Posterior cingulate gyrus (tissue), 11 donors: Measurements from ENCODE around the gene CCDC60.

Experiments used
- DNase-seq, 10 donors: peaks; one replicate each; pipeline versions ENCODE4 v3.0.0 to v3.0.0-alpha.2; 2020 to 2021; ENCODE audit warnings: mixed read lengths in 3 of 10
- intact Hi-C: fragments of 100-400 bp; cut with DNase I; formaldehyde crosslinking; loops from one replicate; pipeline ENCODE4 v1.15.1; 2023

CCDC60 gene, protein sequence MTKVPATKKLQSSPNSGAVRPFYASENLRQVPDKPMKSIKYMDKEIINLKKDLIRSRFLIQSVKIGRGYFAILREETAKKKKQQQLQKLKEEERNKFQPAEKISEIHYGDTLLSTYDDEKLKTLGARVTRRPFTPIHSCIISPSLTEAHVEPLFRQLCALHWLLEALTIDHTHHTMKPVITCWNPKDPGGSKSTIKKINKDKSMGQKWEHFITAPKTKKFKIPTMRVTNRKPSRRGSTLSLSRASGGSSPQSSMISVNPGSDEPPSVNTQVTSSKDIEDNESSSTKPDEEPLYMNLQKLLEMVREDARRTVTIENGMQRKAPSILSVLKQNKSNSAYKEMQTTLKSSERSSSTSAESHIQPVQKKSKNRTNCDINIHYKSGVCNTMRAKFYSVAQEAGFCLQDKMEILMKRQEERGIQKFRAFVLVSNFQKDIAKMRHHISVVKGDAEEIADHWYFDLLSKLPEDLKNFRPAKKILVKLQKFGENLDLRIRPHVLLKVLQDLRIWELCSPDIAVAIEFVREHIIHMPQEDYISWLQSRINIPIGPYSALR

DNA sequence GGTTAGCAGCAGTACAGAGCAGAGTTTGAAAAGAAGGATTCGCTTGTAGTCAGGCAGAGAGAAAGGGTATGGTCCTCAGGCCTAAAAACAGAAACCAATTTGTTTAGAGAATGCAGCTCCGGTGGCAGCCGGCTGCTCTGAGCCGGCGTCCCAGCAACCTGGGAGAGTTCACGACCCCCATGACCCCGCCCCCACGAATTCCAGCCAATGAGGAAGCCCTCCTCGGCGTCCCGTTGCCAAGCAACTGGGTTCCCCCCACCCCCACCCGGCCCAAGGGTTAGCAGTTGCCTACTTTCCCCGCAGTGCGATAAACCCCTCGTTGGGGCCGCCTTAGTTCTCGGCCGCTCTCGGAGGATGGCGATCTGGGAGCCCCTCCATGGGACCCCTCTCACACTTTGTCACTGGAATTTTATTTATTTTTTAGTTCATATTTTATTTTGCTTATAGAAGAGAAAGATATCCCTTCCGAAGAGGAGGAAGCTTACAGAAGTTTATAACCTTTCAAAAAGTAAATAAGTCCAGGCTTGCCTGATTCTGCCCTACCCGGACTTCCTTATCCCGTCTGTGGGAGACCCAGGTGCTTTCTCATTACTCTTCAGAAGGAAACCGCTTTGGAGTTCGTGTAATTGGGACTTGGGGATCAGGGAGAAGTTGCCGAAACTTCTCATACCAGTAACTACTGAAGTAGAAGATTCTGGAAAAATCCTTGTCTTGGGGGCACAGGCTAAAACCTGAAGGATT lies at the start of gene CCDC60:
TSS of gene CCDC60 (plus strand) at position 300 of the 741 bp plus-strand sequence. CDS start 448 bp downstream, outside the sequence.
- intact Hi-C loops: no loop called here
- DNase-seq: no peak

DNA sequence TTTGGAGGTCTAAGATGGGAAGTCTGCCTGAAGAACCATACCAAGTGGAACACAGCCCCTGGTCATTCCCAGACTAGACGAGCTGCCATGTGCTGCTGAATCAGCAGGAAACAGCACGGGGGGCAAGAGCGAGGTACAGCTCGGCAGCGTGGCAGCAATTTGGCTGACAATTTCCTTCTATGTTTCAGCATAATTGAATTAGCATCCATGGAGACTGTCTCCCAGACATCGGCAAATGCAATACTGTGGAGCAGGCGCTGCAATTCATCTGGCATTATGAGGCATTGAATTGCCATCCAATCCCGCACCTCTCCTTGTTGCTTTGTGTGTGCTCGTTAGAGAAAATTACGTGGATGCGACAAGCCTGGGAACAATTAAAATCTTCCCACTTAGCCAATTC lies 46.0 kb upstream of the CCDC60 start:
- DNase-seq: peak in 1 of 10 donors; percentile 11
- intact Hi-C loops: no loop called here

DNA sequence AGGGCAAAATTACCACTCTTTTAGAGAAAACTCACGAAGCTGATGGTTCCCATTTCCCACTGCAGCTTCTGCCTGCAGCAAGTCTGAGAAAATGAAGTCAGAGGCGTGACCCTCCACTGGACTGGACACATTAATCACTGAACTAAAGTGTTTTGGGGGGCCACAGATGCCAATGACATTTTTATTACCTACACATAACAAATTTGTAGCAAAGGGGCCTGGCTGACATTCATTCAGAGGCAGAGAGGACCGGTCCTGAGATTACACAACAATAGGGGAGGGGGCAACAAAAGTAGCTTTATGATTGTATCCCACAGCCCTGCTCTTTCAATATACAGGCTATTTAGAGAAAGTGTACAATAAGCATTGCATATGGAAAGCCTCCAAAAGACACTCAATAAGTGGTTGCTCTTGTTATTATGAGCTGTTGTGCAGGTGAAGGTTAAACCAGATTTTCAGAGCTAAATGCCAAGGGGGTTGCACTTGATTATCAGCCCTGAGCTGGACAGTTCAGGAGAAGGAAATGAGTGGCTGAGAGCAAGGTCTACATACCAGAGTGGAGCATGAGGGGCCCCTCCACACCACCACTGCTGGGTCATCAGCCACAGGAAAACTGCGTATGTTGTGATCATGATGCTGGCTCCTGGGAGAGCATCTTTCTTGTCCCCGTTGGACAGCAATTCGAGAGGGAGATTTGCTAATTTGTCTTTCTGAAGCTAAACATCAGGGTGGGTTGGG lies 41.5 kb upstream of the CCDC60 start:
- DNase-seq: no peak
- intact Hi-C loops: no loop called here

DNA sequence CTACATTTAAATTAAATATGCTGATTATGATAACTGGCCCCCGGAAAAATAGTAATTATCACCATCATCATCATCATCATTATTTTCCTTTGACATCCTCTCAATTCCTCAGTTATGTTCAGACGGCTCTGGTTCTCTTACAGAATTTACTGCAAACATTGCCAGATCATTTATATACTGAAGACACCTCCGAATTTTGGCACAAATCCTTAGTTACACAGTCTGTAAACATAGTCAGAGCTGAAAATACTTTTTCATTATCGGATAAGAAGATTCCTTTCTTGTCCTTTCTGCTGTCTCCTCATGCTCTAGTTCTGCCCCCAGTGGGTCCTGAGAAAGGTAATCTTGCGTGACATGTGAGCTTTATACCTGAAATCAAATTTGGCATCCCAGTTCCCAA lies 40.3 kb upstream of the CCDC60 start:
- intact Hi-C loops: no loop called here
- DNase-seq: no peak

DNA sequence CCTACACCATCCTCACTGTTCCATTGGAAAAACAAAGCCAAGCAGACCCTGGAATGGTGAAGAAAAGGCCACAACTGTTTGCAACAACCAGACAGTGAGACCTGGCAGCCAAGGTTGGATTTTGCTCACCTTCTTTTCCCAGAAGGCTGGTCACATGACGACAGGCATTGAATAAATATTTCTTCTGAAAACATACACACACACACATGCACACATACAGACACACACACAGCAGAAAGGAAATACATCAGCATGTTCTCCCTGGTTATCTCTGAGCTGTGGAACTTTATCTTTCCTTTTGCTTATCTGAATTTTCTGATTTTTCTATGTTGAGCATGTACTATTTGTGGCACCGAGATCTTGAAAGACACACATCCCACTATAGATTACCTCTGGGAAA lies 38.0 kb upstream of the CCDC60 start:
- DNase-seq: no peak
- intact Hi-C loops: no loop called here

DNA sequence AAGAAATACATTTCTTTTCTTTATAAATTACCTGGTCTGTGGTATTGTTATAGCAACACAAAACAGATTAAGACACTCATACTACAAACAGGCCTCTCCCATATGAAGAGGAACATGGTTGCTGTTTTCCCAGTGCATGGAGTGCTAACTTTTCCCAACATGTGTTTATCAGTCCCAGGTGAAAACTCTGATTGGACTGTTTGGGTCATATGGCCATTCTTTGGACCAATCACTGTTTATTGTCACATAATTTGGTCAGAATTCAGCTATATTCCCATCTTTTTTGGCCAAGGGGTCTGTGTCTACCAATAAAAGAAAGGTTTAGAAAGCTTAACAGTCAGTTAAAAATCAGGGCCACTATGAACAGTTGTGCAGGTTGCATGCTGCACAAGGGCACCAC lies 35.4 kb upstream of the CCDC60 start:
- DNase-seq: no peak
- intact Hi-C loops: no loop called here

DNA sequence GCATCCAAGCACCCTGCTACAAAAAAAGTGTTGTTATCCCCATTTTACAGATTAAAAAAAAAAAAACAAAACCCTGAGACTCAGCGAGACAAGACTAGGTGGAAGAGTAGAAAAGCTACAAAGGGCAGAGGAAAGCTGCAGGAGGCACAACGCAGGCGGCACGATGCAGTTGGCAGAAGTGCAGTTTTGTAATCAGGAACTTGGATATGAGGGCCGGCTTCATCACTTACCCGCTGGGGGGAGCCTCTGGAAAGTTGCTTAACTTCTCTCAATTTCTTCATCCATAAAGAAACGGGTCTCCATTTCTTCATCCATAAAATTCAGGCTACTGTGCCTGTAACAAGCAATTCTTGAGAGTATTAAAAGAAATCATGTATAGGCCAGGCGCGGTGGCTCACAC lies 33.1 kb upstream of the CCDC60 start:
- DNase-seq: no peak
- intact Hi-C loops: no loop called here

DNA sequence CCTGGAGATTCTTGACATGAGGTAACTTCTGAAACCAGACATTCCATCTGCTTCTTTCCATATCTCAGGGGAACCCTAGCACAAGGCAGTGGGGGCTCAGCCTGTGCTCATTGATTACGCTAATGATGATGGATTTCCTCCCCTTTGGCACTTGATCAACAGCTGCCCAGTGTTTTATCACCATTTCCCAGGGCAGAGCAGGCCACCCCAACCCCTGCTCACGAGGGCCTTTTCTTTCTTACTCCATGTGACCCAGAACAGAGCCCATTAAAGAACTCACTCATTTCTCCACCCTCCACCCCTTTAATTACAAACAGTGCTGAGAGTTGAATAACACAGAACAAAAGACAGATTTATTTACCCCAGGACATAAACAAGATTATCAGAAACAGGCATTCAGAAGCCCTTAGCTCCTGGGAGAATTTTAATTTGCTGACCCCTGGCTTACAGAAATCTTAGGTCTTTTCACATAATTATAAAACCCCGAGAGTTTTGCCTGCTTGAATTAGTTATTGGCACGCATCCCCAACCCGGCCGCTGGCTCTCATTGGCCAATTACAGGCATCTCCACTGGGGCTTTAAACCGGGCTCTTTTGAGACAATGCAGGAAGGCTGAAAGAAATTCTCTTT lies 32.0 kb upstream of the CCDC60 start:
- DNase-seq: peak in 8 of 10 donors; percentile 14 to 86 (median 40)
- intact Hi-C loops: no loop called here

DNA sequence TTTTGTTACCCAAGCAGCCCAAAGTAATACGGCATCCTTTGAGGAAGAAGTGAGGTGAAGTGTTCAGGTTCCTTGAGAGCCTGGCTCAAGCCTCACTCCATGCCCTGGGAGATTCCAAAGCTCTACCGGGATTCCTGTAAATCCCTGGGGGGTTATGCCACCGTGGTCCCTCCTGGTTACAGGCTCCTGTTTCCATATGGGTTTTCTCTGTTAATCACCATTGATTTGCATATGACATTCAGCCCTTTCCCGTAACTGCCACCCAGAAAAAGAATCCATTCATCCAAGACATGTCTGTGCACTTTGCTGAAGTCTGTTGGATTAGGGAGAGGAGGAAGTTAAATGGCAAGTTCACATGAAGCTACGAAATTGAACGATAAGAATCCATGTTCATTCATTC lies 27.9 kb upstream of the CCDC60 start:
- intact Hi-C loops: no loop called here
- DNase-seq: no peak

DNA sequence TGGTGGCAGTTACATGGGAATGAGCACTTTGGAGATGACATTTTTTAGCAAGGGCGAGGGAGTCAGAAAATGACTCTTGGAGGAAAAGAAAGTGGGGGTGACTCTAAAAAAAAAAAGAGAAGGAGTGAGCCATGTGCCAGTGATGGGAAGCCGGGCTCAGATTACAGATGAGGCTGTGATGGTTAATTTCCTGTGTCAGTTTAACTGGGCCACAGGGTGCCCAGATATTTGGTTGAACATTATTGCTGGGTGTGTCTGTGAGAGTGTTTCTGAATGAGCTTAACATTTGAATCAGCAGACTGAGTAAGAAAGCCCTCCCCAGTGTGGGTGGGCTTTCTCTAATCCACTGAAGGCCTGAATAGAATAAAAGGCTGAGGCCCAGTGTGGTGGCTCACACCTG lies 26.8 kb upstream of the CCDC60 start:
- DNase-seq: no peak
- intact Hi-C loops: no loop called here

DNA sequence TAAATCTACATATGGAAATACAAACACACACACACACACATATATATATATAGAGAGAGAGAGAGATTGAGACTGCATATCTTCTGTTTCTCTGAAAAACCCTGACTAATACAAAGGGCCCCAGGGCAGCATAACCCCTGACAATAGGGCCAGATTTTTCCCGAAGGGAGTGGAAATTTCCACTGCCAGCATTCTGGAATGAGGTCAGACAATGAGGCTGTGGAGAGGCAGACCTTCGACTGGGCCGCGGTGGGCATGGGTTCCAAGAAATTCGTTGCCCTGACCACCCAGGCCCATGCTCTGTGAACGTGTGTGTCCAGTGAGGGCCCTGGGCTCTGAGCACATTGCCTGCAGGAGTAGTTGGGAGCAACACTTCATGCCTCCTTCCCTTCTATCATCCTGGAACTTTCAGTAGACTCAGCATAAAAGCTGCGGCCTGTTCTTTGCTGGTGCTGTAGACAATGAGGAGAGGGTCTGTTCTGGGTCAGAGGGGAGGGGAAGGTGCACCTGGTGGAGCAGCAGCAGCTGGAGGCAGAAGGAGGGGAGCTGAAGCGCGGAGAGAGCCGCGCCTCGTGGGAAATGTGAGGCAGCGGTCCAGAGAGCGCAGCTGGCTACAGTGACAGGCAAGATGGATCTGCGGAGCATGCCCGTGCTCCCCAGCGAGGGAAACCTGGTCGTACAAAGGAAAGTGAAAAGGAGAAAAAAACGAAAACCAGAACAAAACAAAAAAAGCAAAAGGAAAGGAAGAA lies 25.6 kb upstream of the CCDC60 start:
- DNase-seq: no peak
- intact Hi-C loops: no loop called here

DNA sequence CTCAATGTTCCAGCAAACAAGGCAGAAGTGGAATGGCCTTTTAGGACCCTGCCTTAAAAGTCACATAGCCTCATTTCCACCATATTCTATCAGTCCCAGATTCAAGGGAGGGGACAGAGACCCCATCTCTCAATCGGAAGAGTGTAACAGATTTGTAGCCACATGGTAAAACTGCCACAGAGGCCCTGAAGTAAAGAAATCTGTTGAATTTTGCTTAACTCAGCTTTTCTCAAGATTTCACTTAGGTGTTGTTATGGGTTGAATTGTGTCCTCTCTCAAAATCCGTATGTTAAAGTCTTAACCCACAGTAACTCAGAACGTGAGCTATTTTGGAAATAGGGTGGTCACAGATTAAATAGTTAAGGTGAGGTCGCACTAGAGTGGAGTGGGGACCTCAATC lies 22.7 kb upstream of the CCDC60 start:
- no peak for DNase-seq
- intact Hi-C loops: no loop called here

DNA sequence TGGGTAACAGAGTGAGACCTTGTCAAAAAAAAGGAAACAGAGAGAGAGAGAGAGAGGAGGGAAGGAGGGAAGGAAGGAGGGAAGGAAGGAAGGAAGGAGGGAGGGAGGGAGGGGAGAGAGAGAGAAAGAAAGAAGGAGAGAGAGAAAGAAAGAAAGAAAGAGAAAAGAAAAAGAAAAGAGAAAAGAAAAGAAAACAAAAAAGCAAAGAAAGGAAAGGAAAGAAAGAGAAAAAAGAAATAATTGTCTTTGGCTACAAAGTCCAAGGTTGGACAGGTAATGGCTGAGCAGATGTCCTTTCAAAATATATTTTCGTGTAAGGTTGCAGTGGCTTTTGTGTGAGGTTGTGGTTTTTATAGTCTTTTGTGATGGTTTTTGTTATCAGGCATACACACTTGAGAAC lies 21.6 kb upstream of the CCDC60 start:
- intact Hi-C loops: no loop called here
- DNase-seq: no peak

DNA sequence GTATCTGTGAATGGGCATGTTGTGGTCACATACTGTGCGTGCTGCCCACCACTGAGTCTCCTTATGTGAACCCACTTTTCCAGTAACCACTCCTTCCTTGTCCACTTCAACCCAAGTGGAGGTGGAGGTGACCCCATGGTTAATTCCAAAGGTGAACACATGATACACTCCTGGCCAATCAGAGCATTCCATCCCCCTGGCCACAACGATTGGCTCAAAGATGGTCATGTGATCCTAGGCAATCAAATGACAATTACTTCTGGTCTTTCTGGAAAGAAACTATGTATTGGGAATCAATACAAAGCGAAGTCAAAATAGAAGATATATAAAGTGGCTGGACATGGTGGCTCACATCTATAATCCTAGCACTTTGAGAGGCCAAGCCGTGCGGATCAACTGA lies 20.2 kb upstream of the CCDC60 start:
- intact Hi-C loops: no loop called here
- no peak for DNase-seq

DNA sequence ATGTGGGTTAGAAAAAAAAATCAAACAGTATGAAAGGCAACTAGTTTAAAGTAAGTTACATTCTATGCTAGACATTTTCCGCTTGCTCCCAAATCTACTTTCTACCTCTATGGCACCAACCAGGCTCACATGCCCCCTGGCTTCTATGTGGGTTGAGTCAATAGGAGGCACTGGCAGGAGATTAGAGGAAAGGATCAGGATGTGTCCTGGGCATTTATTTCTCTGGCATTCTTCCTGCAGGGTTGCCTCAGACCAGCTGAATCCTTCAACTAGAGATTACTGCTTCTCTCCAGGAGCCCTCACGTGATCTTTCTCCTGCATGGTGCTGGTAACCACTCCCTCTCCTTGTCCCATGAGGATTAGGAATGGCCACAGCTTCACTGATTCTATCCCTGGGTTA lies 14.9 kb upstream of the CCDC60 start:
- intact Hi-C loops: no loop called here
- DNase-seq: no peak

DNA sequence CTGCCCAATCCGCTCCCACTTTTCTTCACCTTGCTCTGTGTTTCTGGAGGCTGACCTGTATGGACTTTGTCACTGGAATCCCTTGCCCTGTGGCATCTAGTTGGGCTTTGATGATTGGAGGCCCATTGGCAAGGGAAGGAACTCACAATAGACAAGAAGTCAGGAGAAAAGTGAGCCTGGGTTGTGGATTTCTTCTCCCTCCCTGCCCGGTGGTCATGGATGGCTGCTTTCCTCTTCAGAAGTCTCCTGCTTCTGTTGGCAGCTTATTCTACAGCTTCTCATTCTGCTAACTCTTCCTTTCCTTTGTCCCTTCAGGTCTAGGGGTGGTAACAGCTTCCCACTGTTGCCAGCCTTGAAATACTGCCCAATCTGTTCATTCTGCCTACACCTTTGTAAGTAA lies 13.9 kb upstream of the CCDC60 start:
- intact Hi-C loops: no loop called here
- no peak for DNase-seq

DNA sequence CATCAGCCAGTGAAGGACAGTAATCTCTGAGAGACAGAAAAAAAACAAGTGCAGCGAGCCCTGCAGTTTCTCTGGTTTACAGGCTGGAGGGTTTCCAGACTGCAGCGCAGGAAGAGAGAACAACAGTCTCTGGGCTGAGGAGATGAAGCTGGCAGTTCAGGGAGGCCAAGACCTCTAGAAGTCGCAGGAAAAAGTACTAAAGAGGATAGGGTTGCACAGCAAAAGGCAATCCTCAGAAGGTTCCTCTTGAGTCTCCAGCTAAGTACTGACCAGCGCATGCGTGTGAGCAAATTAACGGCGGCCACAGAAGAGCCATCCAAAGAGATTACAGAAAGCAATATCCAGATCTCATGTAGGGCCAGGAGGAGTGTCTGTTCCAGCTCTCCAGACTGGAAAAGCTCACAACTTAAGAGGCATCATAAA lies 12.2 kb upstream of the CCDC60 start:
- intact Hi-C loops: no loop called here
- no peak for DNase-seq

DNA sequence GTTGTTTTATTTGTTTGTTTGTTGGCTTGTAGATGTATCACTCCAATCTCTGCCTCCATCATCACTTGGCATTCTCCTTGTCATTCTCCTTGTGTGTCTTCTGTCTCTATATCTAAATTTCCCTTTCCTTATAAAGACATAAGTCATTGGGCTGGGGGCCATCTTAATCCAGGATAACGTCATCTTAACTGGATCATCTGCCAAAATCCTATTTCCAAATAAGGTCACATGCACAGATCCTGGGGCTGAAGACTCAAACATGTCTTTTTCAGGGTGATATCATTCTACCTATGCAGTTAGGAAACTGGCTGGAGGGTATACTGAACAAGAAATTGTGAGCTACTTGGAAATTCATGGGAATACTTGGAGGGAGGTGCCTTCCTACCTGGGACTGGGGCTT lies 8.7 kb upstream of the CCDC60 start:
- no peak for DNase-seq
- intact Hi-C loops: no loop called here

DNA sequence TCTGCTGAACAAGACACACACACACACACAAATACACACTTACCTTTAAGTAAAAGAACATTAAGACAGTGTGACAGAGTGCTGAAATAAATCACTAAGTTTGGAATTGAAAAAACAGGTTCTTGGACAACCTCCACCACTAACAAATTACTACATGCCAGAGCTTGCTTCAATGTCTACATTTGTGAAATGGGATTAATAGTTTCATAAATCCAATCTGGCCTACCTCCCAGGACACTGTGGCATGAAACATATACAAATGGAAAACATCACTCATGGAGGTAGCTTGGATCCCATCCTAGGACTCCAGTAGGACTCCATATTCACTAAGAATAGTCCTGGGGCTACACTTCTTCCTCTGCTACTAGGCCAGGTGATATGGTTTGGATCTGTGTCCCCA lies 8.2 kb upstream of the CCDC60 start:
- DNase-seq: no peak
- intact Hi-C loops: no loop called here

DNA sequence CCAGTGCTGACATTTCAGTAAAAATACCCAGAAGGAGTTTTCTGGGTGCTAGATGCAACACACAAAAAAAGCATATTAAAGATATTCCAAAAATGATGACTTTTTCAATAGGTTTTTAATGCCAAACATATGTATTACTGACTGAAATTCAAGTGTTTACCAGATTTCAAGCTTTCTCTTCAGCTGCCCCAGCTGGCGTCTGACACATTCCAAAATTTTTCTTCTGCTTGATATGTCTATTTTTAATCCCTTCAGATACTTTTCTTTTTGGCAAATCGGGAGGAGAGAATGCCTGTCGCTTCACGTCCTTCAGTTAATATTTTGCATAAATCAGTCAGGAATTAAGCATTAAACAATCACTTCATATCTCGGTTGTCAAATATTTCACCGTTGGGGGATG lies 7.1 kb upstream of the CCDC60 start:
- intact Hi-C loops: no loop called here
- DNase-seq: no peak
